Spinal cord (tissue), 10 donors: ENCODE data around the gene LRPAP1. TPM values are rescaled to one million over a fixed set of nuclear protein-coding genes. Genes with fewer than 3 reads are reported as not detected.

Experiments used
- DNase-seq, 6 donors: peaks; one replicate each; pipeline versions ENCODE4 v3.0.0 to v3.0.0-alpha.2; 2013 to 2015; ENCODE audit warnings: low spot score in 6 of 6, low read depth in 4 of 6
- H3K27ac ChIP-seq: one replicate; pipeline ENCODE4 v1.5.1; 2013; ENCODE audit warnings: low read depth, low read length, control low read depth
- H3K27me3 ChIP-seq: one replicate; pipeline ENCODE4 v1.6.1; 2013; ENCODE audit warnings: low read length; ENCODE audit not compliant: control insufficient read depth, insufficient read depth
- H3K36me3 ChIP-seq: one replicate; pipeline ENCODE4 v1.6.1; 2013; ENCODE audit warnings: low read length; ENCODE audit not compliant: control insufficient read depth, insufficient read depth
- H3K4me1 ChIP-seq: one replicate; pipeline ENCODE4 v1.6.1; 2013; ENCODE audit warnings: low read length; ENCODE audit not compliant: control insufficient read depth, insufficient read depth
- H3K4me3 ChIP-seq: one replicate; pipeline ENCODE4 v1.5.1; 2013; ENCODE audit warnings: low read depth, low read length, control low read depth
- H3K9me3 ChIP-seq: one replicate; pipeline ENCODE4 v1.6.1; 2013; ENCODE audit warnings: low read length; ENCODE audit not compliant: control insufficient read depth, insufficient read depth
- WGBS: methylation state at CpG from one replicate; pipeline ENCODE4 v1.1.5; 2013; ENCODE audit warnings: missing lambda C conversion rate; ENCODE audit not compliant: insufficient coverage; 5-methylcytosine and 5-hydroxymethylcytosine counted together
- polyA plus RNA-seq, 2 donors: library from polyadenylated mRNA; unstranded; fragments of 120-200 nt; gene quantifications; one replicate each; pipeline ENCODE4 v1.2.1, GENCODE V29; 2013; ENCODE audit not compliant: insufficient read length in 2 of 2
- total RNA-seq, 2 donors: library from RNA; depleted of rRNA in 1 of 2; stranded (reverse); fragments of 120-200 nt in 1 of 2; fragments of >200 nt in 1 of 2; gene quantifications; one replicate each; pipeline versions ENCODE4 v1.2.3 to v1.2.4, GENCODE V29; 2013 to 2014
- donor health status: healthy.

LRPAP1 gene
- total and polyA plus RNA-seq, 4 donors: 47.1 to 201 (median 139) TPM

- no peak overlapping the region for H3K27ac ChIP-seq
- peaks cover 41% of the 10 kb centered on the region for H3K4me1 ChIP-seq
- no peaks in the 10 kb centered on the region for H3K9me3 ChIP-seq
- H3K36me3 ChIP-seq: peaks cover 10% of the 10 kb centered on the region
- no peak overlapping the region for H3K4me3 ChIP-seq
- peaks cover 7% of the 10 kb centered on the region for H3K27me3 ChIP-seq
- 31% methylated on average over 23 of the region's 23 CpGs for WGBS
- DNase-seq: peak in 1 of 6 donors; percentile 28
Measured at GRCh38 chr4:3477750-3478430, 54.3 kb downstream of the LRPAP1 start.

DNA sequence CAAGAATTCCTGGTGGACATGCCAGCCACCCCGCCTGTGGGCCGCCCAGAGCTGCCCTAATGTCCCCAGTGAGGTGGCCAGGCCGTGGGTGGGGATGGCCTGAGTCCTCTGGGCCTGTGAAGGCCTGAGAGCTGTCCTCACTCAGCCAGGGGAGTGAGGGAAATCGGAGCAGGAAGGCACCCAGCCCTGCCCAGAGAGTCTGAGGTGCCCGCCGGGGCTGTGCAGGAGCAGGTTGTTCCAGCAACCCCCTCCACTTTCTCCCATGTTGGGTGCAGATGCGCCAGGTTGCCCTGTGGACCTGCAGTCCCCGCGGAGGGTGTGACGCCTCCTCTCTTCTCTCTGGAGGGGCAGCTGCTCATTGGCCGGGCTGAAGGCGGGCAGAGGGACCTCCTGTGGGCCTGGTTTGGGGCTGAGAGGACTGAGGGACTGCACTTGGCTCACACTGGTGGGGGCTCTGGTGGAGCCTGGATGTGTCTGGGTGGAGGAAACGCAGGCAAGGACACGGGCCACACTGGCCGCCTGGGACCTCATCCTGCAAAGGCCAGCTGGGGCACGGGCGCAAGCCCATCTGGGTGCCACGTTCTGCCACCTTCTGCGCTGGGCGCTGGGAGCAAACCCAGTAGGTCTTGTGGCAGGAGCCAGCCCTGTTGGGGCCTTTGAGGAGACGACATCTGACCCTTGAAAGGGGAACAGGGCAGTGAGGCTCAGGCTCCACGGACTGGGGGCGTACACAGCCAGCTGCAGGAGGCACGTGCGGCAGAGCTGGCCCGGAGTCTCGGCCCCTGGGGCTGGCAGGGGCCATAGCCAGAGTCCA is 55.1 kb downstream of the LRPAP1 start:
- Histone ChIP-seq H3K9me3 (no peaks in the 10 kb centered on the region), H3K4me1 (peaks cover 42% of the 10 kb centered on the region), H3K27me3 (peaks cover 2% of the 10 kb centered on the region), H3K36me3 (peaks cover 10% of the 10 kb centered on the region), H3K27ac (no peak overlapping the region), H3K4me3 (no peak overlapping the region)
- DNase-seq: no peak
- WGBS: 85% methylated on average over 23 of the region's 27 CpGs

DNA sequence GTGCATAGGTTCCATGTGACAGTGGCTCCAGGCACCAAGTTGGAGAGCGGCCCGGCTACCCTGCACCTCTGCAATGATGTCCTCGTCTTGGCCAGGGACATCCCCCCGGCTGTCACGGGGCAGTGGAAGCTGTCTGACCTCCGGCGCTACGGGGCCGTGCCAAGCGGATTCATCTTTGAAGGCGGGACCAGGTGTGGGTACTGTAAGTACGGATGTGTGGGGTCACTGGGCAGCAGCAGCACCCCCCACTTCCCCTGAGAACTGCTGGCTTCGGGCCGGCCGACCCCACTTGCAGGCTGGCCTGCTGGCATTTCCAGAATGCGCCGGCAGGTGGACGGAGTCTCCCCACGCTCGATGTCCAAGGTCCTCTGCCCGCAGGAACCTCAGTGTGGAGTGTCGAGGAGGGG is 55.9 kb downstream of the LRPAP1 start:
- Histone ChIP-seq H3K27ac (no peak overlapping the region), H3K27me3 (peaks cover 2% of the 10 kb centered on the region), H3K4me3 (no peak overlapping the region), H3K36me3 (peaks cover 10% of the 10 kb centered on the region), H3K9me3 (no peaks in the 10 kb centered on the region), H3K4me1 (peaks cover 42% of the 10 kb centered on the region)
- DNase-seq: no peak
- WGBS: 90% methylated on average over 14 of the region's 22 CpGs

- H3K4me3 ChIP-seq: no peak overlapping the region
- DNase-seq: no peak
- peaks cover 2% of the 10 kb centered on the region for H3K27me3 ChIP-seq
- no peak overlapping the region for H3K27ac ChIP-seq
- 89% methylated on average over 15 of the region's 22 CpGs for WGBS
- peaks cover 39% of the 10 kb centered on the region for H3K4me1 ChIP-seq
- H3K9me3 ChIP-seq: no peaks in the 10 kb centered on the region
- H3K36me3 ChIP-seq: peaks cover 10% of the 10 kb centered on the region
Measured at GRCh38 chr4:3475713-3476260, 56.4 kb downstream of the LRPAP1 start.

GRCh38 chr4:3475041-3475712 is 57.0 kb downstream of the LRPAP1 start:
- Histone ChIP-seq H3K27me3 (no peaks in the 10 kb centered on the region), H3K9me3 (no peaks in the 10 kb centered on the region), H3K36me3 (peaks cover 10% of the 10 kb centered on the region), H3K27ac (no peak overlapping the region), H3K4me3 (no peak overlapping the region), H3K4me1 (peaks cover 35% of the 10 kb centered on the region)
- WGBS: 87% methylated on average over 13 of the region's 15 CpGs
- no peak for DNase-seq

DNA sequence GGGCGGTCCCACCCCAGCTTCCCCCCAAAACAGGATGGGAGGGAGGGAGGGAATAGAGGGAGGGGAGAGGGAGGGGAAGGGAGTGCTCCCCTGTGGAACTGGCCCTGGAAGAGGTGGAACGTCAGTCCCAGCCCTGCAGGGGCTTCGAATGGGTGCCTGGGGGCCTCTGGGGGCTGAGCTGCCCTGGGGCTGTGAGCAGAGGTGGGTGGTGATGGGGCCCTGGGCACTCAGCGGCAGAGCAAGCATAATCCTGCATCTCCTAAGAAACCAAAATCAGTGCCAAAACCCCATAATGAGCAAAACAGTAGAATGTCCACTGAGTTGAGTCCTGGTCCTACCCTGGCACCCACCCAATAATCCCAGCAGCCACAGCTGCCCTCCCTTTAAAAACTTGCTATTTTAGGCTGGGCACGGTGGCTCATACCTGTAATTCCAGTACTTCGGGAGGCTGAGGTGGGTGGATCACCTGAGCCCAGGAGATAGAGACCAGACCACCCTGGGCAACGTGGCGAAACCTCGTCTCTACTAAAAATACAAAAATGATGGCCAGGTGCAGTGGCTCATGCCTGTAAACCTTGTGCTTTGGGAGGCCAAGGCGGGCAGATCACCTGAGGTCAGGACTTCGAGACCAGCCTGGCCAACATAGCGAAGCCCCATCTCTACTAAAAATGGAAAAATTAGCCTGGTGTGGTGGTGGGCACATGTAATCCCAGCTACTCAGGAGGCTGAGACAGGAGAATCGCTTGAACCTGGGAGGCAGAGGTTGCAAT is 58.0 kb downstream of the LRPAP1 start:
- peak in 2 of 6 donors; percentile 66 to 67 for DNase-seq
- H3K4me3 ChIP-seq: no peak overlapping the region
- H3K27ac ChIP-seq: no peak overlapping the region
- H3K9me3 ChIP-seq: no peaks in the 10 kb centered on the region
- peaks cover 35% of the 10 kb centered on the region for H3K4me1 ChIP-seq
- WGBS: 66% methylated on average over 7 of the region's 13 CpGs
- no peaks in the 10 kb centered on the region for H3K27me3 ChIP-seq
- peaks cover 10% of the 10 kb centered on the region for H3K36me3 ChIP-seq

DNA sequence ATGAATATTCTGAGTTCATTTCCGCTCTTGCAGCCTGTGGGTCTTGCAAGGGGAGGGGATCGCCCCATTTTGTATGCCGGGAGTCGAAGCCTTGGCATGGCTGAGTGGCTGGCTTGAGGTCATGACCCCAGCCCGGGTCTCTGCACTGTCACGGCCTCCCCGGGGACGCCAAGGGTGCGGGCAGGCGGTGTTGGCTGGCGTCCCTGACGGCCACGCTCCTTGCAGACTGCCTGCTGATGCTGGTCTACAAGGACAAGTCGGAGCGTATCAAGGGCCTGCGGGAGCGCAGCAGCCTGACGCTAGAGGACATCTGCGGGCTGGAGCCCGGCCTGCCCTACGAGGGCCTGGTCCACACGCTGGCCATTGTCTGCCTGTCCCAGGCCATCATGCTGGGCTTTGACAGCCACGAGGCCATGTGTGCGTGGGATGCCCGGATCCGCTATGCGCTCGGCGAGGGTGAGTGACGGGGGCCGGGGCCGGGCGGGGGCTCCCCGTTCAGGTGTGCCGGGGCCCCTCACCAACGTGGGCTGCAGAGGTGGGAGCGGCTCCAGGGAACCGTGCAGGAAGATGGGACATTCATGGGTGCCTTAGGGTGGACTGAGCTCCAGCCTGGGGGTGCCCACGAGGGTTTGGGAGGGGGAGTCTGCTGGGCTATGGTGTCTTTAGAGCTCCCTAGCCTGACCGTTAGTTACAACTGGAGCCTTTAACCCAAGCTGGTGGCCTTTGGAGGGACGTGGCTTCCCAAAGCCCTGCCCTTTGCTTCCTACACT is 58.9 kb downstream of the LRPAP1 start:
- 74% methylated on average over 40 of the region's 41 CpGs for WGBS
- no peaks in the 10 kb centered on the region for H3K9me3 ChIP-seq
- DNase-seq: peak in 1 of 6 donors; percentile 19
- no peak overlapping the region for H3K27ac ChIP-seq
- peaks cover 7% of the 10 kb centered on the region for H3K36me3 ChIP-seq
- no peak overlapping the region for H3K4me3 ChIP-seq
- peaks cover 33% of the 10 kb centered on the region for H3K4me1 ChIP-seq
- H3K27me3 ChIP-seq: no peaks in the 10 kb centered on the region

DNA sequence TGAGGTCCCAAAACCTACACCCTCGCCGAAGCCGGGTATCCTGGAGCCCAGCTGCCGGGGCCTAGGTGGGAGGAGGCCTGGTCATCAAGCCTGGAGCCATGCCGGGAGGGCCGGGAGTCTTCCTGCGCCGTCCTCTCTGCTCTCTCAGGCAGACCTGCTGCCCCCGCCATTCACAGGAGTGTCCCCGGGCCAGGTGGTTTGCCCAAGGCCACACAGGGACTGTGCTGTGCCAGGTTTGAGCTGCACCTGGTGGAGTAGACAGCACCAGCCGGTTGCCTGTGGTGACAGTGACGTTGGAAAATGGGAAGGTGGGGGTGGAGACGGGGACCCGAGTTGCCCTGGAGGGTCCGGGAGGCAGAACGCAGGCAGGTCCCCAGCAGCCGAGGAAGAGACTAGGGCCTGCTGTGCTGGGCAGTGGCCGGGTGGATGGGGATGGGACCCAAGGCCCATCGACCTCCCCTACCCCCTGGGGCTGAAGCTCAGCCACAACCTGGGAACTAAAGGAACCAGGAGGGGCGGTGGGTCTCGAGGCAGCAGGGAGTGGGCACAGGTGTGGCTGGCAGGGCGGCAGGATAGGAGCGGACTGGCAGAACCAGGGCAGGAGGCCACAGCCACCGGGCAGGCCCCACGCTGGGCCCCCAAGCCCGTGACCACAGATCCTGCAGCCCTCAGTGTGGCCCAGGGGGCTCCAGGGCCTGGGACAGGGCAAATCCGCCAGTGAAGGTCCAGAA is 59.6 kb downstream of the LRPAP1 start:
- H3K4me3 ChIP-seq: no peak overlapping the region
- DNase-seq: no peak
- H3K4me1 ChIP-seq: peaks cover 25% of the 10 kb centered on the region
- WGBS: 94% methylated on average over 26 of the region's 27 CpGs
- no peaks in the 10 kb centered on the region for H3K27me3 ChIP-seq
- no peaks in the 10 kb centered on the region for H3K9me3 ChIP-seq
- peaks cover 7% of the 10 kb centered on the region for H3K36me3 ChIP-seq
- H3K27ac ChIP-seq: no peak overlapping the region
